Left colon (tissue), 2 donors: ENCODE measurements around the gene SLC4A8. TPM values are rescaled to one million over a fixed set of nuclear protein-coding genes. Genes with fewer than 3 reads are reported as not detected.
"Not testable (repeated sequence)": the region's sequence is repeated elsewhere in the genome, so short reads cannot be mapped to it uniquely, and the experiment has no call there.

Experiments
- ATAC-seq: fragments of 200-7000 bp; cut with Tn5 transposase; one replicate; pipeline ENCODE4 v1.9.1; 2020; ENCODE audit warnings: mild to moderate bottlenecking, moderate library complexity
- DNase-seq, 2 donors: peaks; one replicate each; pipeline ENCODE4 v3.0.0-alpha.2; 2020
- intact Hi-C, 2 donors: fragments of 100-400 bp; cut with DNase I in 1 of 2; cut with micrococcal nuclease in 1 of 2; formaldehyde crosslinking; loops; one replicate each; pipeline versions ENCODE4 v1.11.2 to v1.14.0; 2022; cut with DNase I, micrococcal nuclease
- total RNA-seq, 2 donors: library from RNA; stranded (reverse); fragmentation: NEBNext Ultra II Directional; extraction: Animal tissue kit (Norgen Biotek cat#: 25700); gene quantifications; one replicate each; pipeline ENCODE4 v1.2.1, GENCODE V29; 2021
- donor health status: DM: no; HTN: no; CAD: no.
- donor health status: DM: yes; HTN: yes; CAD: no.

The SLC4A8 gene
- total RNA-seq, 2 donors from 2014 or later, result 0.67 to 1.8 TPM

DNA sequence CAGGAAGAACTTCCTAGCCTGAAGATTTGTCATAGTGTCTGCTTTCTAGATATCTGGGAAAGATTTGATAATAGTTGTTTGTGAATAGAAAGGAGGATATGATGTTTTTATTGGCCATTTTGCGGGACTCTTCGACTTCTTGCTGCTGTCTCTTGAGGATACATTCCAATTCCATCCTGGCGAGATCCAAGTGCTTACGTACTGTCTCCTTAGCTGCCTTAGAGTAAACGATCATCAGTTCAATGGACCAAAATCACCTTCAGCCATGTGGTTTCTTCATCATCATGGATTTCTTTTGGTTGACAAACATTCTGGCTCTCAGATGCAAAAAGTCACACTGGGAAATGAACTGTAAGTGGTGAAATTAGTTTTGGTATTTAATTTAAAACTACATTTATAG is 83.7 kb downstream of the SLC4A8 start:
- no peak for ATAC-seq
- DNase-seq, result no peak
- intact Hi-C loops, result no loop called here

DNA sequence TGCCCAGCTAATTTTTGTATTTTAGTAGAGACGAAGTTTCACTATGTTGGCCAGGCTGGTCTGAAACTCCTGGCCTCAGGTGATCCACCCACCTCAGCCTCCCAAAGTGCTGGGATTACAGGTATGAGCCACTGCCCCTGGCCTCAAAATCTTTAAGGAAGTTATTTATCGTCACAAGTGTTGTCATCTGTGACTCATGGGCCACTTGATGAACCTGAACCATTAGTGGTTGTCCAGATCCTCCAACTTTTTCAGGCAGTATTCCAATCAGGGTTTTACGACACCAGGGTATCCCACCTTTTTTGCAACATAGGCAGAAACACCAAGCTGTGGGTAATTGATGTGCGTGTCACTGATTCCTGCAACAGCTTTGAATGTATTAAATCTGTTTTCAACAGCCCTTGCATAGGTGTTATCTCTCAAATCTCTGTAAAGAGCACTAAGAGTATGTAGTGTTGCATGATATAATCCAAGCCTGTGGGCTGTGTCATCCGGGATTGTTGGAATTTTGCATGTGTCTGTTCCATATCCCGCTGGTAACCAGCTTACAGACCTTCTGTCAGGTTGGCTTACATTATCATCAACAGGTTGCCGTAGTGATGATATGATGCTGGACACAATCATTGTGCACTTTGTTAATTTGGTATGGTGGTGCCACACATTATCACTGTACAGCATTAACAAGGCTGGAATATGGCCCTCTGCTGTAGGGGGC is 87.1 kb downstream of the SLC4A8 start:
- ATAC-seq (no peak), DNase-seq (no peak)
- intact Hi-C loops, result no loop called here

DNA sequence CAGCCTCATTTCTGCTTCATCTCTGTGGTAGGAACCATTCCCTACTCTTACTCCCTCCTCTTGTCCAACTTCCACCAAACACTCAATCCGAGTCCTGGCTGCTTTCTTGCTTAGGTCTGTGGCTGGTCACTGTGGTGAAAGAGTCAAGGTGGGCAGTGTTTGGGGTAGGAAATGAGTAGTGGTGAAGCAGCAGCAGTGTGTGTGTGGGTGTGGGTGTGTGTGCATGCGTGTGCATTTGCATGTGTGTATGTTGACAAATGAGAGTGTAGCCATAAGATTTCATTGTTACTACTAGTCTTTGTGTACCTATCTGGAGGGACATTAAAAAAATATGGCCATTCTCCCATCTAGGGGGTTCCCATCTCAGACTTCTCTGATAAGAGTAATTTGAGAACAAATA is 87.8 kb downstream of the SLC4A8 start:
- intact Hi-C loops, result no loop called here
- no peak for DNase-seq
- ATAC-seq, result no peak

DNA sequence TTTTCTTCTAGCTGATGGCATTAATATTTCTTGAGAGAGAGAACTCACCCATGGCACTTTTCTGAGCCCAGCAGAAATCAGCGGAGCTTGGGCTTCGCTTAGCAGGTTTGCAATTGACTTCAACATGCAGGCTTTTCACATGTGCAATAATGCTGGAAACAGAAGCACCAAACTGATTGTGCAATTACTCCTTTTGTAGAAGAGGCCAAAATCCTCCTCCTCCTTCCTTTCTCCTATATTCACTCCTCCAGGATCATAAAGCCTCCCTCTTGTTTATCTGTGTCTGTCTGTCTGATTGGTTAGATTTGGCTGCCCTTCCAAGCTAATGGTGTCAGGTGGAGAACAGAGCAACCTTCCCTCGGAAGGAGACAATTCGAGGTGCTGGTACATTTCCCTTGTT is 90.4 kb downstream of the SLC4A8 start:
- DNase-seq, ATAC-seq, intact Hi-C loops: not testable (repeated sequence)

DNA sequence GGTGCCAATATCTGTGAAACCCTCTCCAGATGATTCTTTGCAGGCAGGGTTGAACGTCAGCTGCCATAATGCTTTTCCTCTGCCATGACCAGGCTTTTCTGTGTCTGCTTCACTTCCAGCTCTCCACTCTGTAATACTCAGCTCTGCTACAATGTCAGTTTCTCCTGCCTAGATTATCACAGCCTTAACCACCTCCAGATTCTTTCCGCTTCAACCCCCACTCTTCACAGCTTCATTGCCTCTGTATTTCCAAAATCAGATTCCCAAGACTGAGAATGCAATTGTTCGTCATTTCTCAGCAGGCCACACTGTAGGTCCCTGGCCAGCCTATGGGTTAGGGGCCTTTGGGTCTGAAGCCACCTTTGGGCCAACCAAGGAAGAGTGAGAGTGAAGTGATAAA is 92.7 kb downstream of the SLC4A8 start:
- intact Hi-C loops, result no loop called here

DNA sequence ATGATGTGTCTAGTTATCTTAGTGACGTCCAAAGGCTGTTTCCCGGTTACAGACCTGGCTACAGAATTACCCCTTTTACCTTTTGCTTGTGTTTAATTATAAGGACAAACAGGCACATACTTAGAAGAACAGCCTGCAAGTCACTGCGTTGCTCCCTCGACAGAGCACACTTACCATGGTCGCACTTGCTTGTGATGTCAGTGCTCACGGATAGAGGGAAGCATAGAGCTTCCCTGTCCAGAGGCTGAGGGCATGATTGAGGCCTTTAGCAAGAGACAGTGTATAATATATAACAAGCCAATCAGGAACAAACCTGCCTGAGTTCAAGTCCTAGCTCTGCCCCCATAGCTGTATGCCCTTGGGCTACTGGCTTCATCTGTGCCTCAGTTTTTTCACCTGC is 93.2 kb downstream of the SLC4A8 start:
- intact Hi-C loops, result no loop called here
- ATAC-seq, result no peak
- DNase-seq, result no peak

More for the DNA sequence above, 92.7 kb downstream of the SLC4A8 start:
- ATAC-seq, result no peak
- no peak for DNase-seq

DNA sequence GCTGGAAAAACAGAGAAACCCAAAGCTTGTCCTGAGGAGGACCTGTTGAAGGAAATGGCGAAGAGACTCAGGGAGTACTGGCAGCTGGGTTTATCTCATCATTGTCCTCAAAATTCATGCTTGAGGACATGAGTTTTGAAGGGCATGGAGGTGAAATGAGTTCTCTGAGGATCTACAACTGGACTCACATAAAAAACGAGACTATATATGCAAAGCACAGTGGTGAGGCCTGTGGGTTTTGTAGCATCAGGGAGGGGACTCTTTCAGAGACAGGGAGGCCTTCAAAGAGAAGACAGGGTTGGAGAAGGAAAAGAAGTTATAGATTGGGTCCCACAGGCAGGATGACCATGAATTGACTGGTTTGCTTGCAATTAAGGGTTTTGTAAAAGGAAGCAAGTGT is 95.1 kb downstream of the SLC4A8 start:
- no peak for DNase-seq
- intact Hi-C loops, result no loop called here

DNA sequence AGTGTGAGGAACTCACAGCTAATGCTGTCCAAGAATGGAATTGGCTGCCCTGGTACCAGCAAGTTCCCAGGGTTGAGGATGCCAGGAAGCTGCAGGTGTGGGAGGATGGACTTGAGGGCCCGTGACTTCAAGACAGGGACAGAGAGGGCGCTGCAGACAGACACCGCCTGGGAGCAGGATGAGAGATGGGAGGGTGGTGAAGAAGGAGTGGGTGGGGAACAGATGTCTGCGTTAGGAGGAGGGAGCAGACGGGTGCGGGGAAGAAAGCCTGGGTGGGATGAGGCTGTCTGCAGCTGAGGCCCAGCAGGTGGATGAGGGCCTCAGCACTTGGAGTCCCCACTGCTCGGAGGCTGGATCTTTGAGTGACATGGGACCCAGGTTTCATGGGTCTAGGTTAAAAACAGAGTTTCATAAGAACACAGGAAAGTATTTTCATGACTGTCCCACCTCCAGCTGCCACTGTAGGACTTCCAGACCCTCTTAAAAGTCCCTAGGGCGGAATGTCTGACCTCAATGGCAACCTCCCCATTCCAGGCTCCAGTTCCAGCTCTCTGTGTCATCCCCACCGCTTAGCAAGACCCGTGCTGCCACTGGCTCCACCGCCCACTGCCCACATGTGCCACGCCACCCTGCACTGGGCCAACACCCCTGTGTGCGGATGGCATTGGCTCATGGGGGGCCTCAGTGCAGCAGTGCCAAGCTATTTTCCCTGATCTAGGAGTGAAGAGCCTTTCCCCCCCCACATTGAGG is 96.1 kb downstream of the SLC4A8 start:
- ATAC-seq (no peak), DNase-seq (no peak)
- intact Hi-C loops, result no loop called here

More for the DNA sequence above, 95.1 kb downstream of the SLC4A8 start:
- ATAC-seq, result no peak

DNA sequence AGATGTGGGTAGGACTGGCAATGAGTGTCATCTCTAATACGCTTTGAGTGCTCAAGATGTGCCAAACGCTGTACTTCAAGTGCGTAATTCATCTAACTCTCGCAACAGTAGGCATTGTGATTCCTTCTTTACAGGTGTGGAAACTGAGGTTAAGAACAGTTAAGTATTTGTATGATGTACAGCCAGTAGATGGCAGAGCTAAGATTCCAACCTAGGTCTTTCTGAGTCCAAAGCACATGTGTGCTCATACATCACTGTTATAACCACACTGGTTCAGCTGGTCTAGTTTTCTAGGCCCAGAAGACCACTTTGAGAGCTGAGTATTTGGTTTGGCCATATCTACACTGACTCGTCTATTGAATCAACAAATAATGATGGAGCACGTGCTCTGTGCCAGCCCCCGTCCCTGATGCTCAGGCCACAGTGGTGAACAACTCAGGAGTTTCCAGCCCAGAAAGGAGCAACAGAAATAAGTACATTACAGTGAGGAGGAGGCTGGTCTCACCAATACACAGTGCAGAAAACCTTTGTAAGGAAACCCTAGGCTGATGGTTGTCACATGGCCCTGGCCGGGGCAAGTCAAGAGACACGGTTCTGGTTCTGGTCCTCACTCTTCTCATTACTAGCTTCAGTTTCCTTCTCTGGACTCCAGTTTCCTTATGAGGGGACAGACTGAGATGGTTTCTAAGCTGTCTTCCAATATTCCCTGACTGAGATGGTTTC is 97.1 kb downstream of the SLC4A8 start:
- DNase-seq (no peak), ATAC-seq (no peak)
- intact Hi-C loops, result no loop called here

DNA sequence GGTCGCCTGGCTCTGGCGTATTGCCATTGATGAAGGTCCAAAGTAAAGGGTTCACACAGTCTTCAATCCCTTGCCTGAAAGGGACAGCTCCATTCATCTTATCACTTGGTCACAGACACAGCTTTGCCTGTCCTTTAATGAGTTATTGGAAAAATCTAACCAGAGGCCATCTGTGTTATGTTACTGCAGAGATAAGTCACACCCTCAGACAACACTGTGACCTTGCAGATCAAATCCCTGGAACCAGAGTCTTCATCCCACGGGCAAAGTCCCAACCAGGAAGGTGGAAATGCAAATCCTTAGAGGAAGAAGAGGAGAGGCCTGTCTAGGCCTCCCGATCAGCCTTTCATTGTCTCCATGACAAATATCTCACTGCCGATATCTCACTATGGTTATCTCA is 98.1 kb downstream of the SLC4A8 start:
- ATAC-seq (peak; percentile 69), DNase-seq (no peak)
- intact Hi-C loops, result no loop called here

DNA sequence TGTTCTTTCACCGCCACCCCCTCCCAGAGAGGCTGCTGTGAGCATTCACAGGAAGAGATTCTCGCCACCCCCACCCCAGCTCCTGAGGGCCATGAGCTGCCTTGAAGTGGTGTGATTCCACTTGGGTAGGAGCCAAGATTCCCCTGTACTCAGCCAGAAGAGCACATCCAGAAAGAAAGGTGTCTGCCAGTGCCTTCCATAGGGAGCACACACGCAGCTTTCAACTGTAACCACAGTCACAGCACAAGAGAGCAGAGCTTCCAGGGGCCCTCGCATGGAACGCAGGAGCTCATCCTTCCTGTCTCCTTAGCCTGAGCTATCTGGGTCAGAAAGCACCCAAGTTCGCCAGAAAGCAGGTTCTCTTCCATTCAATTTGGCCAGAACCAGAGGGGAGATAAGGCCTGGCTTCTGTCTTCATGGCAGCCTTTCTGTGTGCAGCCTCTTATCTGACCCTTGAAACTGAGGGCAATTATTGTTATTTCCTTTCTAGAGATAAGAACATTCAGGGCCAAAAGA is 99.8 kb downstream of the SLC4A8 start:
- ATAC-seq (no peak), DNase-seq (no peak)
- intact Hi-C loops, result no loop called here

DNA sequence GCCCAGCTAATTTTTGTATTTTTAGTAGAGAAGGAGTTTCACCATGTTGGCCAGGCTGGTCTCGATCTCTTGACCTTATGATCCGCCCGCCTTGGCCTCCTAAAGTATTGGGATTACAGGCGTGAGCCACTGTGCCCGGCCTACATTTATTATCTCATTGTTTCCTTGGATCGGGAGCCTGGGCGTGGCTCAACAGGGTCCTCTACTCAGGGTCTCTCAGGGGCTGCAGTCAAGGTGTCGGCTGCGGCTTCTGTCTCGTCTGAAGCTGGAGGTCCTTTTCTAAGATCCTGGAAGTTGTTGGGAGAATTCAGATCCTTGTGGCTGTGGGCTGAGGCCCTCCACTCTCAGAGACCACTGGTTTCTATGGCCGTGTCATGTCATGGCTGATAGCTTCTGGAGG is 100.9 kb downstream of the SLC4A8 start:
- intact Hi-C loops, result no loop called here
- DNase-seq, result no peak

DNA sequence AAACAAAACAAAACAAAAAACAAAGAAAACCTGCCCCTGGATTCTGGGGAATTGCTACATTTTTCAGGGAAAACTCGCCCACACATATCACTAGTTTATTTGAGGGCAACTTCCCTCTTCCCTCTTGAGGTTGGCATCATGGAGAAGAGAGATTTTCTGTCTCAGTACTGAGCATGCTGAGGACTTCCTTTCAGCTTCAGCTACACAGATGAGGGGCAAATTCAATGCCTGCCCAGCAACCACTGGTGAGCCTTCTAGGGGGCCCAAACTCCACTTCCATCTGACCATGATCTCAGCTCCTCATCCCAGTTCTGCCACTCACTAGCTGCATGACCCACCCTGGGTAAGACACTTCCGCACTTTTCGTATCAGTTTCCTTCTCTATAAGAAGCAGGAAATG is 103.3 kb downstream of the SLC4A8 start:
- ATAC-seq, result no peak
- intact Hi-C loops, result no loop called here
- no peak for DNase-seq

More for the DNA sequence above, 100.9 kb downstream of the SLC4A8 start:
- no peak for ATAC-seq

DNA sequence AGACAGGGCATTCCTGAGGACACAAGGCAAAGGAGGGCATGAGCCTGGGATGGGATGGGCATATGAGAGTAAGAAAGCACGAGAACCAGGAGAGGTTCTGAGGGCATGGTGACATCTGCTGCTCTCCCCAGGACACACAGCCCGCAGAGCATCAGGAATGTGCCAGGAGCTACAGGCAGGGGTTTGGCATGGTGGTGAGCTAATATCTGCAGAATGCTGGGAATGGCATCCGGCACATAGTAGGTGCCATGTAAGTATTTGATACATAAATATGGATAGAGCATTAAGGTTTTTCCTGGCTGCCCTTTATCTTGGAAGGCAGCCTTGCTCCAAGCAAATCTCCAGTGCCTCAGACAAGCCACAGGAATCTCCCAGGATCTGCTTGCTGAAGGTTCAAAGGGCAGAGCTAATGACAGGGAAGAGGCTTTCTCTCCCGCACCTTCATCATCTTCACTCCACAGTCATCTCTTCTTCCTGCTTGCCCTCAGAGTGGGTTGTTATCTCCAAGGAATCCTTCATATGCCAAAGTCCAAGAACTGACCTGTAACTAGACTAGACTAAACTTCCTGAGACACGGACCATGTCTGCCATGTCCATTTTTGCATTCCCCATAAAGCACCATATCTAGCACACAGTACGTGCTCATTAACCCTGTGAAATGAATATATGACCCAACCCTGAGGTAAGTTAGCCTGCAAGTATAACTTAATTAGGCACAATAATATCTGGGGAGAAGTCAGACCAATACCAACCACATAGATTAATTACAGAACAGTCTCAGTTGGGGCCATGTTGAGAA is 104.4 kb downstream of the SLC4A8 start:
- peak; percentile 71 for ATAC-seq
- intact Hi-C loops, result no loop called here
- no peak for DNase-seq

DNA sequence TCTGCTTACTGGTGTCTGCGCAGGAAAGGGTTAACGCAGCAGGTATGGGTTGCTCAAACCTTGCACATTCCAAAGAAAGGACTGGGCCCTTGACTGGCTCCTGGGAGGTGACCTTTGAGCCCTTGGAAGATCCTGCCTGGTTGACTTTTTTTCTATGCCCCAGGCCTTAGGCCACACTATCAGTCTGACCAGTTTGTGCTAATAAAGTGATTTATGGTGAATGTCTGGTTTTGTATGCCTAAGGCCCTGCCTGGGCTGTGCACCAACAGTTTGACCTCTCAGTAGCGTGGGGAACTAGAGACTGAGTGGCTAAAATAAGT is 105.0 kb downstream of the SLC4A8 start:
- no peak for DNase-seq
- peak; percentile 45 for ATAC-seq
- intact Hi-C loops, result no loop called here

DNA sequence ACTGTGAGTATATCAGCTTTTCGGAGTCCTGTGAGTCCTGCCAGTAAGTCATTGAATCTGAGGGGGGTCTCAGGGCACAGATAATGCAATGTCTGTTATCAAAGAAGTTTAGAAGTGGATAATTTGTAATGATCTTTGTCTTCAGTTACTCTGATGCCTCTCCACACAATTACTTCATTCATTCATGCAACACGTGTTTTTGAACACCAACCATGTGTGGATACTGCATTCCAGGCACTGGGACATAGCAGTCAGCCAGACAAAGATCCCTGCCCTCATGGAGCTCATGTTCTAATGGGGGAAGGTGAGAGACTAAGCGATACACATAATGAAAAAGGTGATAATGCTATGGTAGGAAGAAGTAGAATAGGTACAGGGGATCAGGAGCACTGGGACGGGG is 105.6 kb downstream of the SLC4A8 start:
- intact Hi-C loops, result loop anchor here (2.0 to 10.0 kb wide), 2 partner anchors 105 to 107 kb away; partner anchors contain the start of gene SLC4A8 (in 1 of the 2)
- DNase-seq, result no peak
- no peak for ATAC-seq

DNA sequence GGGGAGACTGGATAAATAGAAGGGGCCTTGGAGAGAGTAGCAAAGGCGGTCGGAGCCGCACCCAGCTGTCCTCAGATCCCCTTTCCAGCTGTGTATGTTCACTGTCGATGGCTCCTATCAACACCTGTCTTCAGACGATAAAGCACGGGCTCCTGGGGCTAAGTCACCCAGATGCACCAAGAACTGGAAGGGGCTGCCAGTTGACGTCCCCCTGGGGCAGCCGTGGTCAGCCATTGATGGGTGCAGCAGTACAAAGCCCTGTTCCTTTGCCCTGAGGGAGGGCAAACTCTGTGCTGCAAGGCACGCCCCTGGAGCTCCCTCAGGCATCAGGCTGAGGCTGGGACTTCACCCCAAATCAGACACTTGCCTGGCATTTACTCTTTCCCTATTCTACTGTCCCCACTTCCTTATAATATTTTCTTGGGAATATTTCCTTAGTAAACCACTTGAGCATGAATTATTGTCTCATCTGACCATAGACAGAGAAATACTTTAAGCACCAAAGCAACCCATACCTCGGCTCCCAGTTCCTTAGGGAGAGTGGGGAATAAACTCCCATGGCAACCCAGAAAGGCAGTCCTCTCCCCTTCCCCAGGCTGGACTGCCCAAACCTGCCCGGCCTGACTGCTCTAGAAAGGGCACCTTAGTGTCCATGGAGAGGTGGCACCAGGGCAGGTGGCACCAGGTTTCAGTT is 106.8 kb downstream of the SLC4A8 start:
- DNase-seq (no peak), ATAC-seq (peak; percentile 22)
- intact Hi-C loops, result loop anchor here (2.0 to 10.0 kb wide), 2 partner anchors 107 to 109 kb away; partner anchors contain the start of gene SLC4A8 (in 1 of the 2)

DNA sequence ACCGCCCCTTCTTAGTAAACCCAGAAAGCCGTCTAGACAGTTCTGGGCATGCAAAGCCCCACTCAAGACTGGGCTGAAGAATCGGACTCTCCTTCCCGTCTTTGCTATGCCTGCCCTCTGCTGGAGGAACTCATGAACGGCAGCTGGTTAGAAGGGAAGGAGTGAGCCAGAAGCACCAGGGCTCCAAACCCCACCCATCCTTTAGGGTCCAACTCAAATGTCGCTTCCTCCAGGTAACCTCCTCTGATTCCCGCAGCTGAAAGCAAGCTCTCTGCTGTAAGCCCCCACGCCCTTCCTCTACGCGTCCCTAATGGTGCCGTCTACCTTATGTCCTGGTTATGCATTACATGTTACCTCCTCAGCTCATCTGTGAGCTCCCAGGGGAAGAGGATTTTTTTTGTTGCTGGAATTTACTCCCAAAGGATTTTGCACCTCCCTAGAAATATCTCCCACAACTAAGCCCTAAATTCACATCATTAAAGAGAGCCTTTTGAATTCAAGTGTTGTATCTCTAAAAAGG is 107.4 kb downstream of the SLC4A8 start:
- intact Hi-C loops, result loop anchor here (2.0 to 10.0 kb wide), 2 partner anchors 107 to 109 kb away; partner anchors contain the start of gene SLC4A8 (in 1 of the 2)
- peak; percentile 84 for ATAC-seq
- peak; percentile 55 to 78 for DNase-seq
